Adipose tissue (tissue), 3 donors: ENCODE measurements around the gene IQCE. TPM values are rescaled to one million over a fixed set of nuclear protein-coding genes. Genes with fewer than 3 reads are reported as not detected.
A peak's percentile ranks its signal among the peaks of the same experiment; 100 is the strongest.
"Not testable (repeated sequence)": the region's sequence is repeated elsewhere in the genome, so short reads cannot be mapped to it uniquely, and the experiment has no call there.

Experiments
- H3K27ac ChIP-seq: one replicate; pipeline ENCODE4 v1.5.1; 2013; ENCODE audit warnings: low read depth, low read length
- WGBS, 3 donors: extraction: QIAGEN DNeasy Blood & Tissue Kit; methylation state at CpG; one replicate each; pipeline ENCODE4 v1.1.7; 2013; 5-methylcytosine and 5-hydroxymethylcytosine counted together
- polyA plus RNA-seq, 3 donors: library from polyadenylated mRNA; stranded (reverse); fragments of 200-250 nt; gene quantifications; one replicate each; pipeline ENCODE4 v1.2.3, GENCODE V29; 2013
- donor health status: healthy with polysubstance abuse.
- donor health status: Bipolar disorder and iron deficiency.
- donor health status: healthy.

Gene IQCE
- polyA plus RNA-seq, 3 donors: 4.3 to 8.7 (median 5.4) TPM

DNA sequence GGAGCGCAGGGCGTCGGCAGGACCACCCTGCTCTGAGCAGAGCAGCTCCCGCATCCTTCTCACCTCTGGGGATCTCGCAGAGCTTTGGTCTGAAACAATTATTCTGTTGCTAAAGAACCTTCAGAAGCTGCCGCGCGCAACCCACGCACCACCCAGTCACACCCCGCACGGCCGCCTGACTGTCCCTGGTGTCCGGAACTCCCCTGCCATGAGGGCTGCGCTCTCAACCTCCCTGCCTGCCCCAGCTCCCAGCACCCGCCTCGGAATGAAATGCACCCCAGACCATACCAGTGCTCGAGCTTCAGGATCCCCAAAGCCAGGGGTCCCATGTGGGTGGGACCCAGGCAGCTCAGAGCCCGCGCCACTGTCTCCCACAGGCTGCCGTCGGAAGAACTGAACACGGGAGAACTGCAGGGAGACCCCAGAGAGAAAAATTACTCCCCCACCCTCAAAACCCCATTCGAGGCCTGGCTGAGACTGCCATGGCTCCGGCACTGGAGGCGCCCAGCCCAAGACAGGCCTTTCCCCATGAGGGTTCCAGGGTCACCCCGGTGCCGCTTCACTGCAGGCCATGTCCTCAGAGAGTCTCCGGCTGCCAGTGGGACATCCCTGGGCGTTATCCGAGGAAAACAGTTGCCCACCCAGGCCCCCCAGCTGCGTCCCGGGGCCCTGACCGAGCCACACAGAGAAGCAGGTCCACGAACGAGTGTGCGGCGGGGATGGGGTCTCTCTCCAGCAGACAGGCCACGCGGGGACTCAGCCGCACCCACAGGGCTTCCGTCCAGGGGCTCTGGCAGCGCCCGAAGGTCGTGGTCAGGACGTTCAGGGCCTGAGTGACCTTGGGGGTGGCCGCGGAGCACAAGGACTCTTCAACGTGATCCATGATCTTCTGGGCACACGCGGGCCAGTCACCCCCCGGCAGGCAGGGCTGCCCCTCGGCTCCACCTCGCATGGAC lies 15.6 kb upstream of the IQCE start:
- no peak overlapping the region for H3K27ac ChIP-seq
- 91 to 93% (median 92%) methylated on average over 51 to 53 of the region's 53 CpGs for whole genome bisulfite sequencing, 3 donors

DNA sequence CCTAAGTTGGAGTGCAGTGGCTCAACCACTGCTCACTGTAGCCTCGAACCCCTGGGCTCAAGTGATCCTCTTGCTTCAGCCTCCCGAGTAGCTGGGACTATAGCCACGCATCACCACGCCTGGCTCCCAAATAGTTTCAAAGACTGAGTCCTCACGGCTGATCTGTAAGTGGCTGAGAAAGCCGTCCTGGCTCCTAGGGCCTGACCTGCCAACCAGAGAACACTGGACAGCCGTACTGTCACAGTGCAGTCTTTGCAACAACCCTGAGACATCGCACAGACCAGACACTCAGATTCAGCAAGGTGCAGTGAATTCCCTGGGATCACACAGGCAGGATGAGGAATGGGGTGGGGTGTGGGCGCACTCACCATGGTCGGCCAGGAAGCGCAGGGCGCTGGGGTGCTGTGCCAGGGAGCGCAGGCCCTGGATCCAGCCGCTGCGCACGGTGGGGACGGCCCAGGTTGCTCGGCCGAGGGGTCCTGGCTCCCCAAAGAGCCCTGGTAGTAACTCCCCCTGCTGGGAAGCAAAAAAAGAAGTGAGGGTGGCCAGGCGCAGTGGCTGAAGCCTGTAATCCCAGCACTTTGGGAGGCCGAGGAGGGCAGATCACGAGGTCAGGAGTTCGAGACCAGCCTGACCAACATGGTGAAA lies 14.1 kb upstream of the IQCE start:
- no peak overlapping the region for H3K27ac ChIP-seq
- 89 to 93% (median 92%) methylated on average over 23 of the region's 23 CpGs for WGBS, 3 donors

DNA sequence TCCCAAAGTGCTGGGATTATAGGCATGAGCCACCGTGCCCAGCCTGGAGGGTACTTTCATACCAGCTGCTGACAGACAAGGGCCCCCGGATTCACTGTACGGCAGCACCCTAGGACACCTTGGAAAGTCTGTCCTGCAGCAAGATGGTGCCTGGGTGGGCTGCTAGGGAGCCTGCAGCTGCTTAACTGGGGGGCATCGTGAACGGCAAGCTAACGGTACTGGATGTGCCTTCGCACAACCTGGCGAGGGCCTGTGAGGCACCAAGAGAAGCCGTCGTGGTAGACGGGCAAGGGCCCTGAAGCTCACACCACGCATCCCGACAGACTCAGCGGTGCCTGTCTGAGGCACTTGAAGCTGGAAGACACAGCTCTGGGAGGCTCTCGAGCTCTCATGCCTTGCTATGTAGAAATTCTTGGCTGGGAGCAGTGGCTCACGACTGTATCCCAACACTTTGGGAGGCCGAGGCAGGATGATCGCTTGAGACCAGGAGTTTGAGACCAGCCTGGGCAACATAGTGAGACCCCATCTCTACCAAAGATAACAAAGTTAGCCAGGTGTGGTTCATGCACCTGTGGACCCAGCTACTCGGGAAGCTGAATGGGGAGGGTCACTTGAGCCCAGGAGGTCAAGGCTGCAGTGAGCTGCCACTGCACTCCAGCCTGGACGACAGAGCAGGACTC lies 12.9 kb upstream of the IQCE start:
- H3K27ac ChIP-seq: no peak overlapping the region

DNA sequence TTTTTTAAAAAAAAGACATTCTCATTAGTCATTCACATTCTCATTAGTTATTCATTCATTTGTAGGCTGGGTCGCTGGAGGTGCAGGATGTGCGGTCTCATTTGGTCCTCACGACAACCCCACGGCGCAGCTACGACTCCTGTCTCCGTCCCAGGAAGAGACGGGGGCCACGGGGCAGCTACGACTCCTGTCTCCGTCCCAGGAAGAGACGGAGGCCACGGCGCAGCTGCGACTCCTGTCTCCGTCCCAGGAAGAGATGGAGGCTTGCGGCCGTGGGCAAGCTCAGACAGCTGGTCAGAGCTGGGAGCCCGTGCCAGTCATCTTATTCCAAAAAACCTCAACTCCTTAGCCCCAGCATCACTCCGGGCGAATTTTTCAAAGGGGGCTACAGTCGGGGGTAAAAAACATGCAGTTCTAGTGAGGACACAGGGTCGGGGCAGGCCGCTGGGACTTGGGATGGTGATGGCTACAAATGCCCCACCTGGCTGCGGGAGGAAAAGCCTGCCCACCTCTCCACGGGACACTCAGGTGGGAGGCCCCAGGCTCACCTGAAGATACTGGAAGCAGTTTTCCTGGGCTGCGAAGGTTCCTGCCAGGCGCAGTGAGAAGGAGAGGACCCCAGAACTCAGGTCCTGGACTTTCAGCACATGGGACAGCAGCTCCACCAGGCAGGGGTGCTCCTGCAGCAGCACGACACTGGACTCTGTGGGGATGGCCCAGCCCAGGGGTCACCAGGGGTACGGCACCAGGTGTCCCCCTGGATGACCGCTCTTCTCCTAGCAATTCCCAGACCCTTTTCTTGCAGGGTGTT lies 11.8 kb upstream of the IQCE start:
- no peak overlapping the region for H3K27ac ChIP-seq
- 90 to 97% (median 93%) methylated on average over 31 of the region's 31 CpGs for WGBS, 3 donors

More for the DNA sequence above, 12.9 kb upstream of the IQCE start:
- WGBS, 3 donors: 94 to 96% (median 95%) methylated on average over 20 of the region's 20 CpGs

DNA sequence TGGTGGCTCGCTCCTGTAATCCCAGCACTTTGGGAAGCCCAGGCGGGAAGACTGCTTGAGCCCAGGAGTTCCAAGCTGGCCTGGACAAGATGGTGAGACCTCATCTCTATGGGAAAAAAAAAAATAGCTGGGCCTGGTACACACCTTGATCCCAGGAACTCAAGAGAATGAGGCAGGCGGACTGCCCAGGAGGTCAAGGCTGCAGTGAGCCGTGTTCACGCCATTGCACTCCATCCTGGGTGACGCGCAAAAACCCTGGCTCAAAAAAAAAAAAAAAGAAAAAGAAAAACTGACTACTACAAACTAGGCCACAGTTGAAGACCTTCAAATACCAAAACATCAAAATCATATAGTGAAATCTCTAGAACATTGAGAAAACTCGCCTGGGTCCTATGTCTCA lies 7.4 kb upstream of the IQCE start:
- 91 to 96% (median 95%) methylated on average over 8 of the region's 8 CpGs for WGBS, 3 donors

DNA sequence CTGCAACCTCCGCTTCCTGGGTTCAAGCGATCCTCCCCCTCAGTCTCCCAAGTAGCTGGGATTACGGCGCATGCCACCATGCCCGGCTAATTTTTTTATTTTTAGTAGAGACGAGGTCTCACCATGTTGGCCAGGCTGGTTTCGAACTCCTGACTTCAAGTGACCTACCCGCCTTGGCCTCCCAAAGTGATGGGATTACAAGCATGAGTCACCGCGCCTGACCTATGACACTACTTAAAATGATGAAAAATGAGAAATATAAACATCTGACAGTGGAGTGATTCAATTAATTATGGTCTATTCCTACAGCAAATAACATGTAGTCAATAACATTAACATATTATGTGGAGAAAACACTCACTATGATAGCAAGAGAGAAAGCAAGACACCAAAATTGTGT lies 5.7 kb upstream of the IQCE start:
- H3K27ac ChIP-seq: no peak overlapping the region
- 95 to 97% (median 96%) methylated on average over 10 of the region's 10 CpGs for WGBS, 3 donors

More for the DNA sequence above, 7.4 kb upstream of the IQCE start:
- H3K27ac ChIP-seq: no peak overlapping the region

DNA sequence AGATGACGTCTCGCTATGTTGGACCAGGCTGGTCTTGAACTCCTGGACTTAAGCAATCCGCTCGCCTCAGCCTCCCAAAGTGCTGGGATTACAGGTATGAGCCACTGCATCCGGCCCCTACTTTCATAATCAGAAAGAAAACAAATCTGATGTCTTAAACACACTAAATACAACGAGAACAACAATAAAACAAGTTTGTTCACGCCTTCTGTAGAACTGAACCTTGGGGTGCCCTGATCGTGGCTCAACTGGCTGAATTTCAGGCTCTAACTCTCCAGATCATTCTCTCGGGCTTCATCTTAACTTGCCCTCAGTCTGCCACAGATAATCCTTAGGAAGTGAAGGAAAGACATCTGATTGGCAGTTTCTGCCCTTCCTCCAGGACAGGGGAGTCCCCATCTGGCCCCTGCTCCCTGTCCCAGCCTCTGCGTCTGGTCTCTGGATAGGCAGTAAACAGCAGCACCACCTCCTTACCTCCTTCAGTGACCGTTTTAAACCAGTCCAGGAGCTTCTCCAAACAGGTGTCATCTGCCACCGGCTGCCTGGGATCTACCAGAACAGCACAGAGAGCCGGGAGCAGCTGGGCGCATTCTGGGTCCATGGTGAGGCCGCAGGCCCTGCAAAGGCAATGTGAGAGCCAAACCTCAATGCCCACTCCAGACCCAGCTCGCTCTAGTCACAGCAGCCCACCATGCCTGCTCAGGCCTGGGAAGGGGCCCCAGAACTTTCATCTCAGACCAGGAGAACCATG lies 4.8 kb upstream of the IQCE start:
- H3K27ac ChIP-seq: no peak overlapping the region
- 75 to 80% (median 77%) methylated on average over 16 of the region's 16 CpGs for WGBS, 3 donors

DNA sequence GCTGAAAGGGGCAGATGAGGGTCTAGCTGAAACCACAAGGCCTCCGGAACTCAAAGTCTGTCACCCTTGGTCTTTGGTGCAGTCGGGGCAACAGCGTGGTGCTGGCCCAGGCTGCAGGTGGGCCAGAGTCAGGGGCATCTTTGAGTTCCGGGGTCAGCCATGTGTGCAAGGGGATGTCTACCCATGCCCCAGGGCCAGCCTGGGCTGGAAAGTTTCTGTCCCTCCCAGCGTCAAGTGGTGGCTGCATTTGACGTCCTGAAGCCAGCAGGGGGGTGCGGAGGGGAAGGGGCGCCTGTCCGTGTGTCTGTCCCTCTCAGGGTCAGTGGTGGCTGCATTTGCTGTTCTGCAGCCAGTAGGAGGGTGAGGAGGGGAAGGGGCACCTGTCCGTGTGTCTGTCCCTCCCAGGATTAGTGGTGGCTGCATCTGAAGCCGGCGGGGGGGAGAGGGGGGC lies 4.1 kb upstream of the IQCE start:
- no peak overlapping the region for H3K27ac ChIP-seq
- WGBS, 3 donors: 1 to 6% (median 6%) methylated on average over 10 to 12 of the region's 12 CpGs

DNA sequence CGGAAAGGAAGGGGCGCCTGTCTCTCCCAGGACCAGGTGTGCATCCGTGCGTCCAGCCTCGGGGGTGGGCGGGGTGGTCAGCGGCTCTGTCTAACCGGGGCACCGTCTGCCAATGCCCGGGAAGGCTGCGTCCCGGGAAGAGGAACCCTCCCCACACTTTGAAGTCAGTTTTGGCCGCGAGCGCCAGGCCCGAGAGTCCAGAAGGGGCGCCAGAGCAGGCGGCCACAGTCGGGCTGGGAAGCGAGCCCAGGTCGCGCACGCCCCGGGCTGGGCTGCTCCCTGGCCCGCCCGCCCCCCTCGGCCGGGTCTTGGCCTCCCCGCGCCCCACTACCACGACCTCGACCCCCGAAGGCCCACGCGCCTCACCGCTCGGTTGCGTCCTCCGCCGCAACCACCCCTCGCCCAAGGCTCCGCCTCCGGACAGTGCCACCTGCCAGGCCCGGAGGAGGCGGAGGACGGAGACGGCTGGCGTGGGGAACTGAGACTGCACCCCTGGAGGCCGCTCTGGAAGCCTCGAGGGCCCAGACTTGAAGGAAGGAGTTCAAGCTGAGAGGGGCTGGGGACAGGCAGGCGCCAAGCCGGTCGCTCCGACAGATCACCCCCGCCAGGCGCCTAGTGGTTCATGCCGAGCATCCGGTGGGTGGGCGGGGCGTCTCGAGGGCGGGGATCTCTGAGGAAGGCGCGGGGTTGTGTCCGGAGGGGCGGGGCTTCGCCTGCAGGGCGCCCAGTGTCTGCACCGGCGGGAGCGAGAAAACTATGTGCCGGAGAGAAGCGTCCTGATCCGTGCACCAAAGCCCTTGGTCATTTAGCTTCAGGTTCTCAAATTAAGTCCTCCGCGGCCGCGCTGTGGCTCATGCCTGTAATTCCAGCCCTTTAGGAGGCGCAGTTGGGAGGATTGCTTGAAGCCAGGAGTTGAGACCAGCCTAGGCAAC lies 3.4 kb upstream of the IQCE start, which contains the start of gene BRAT1:
Gene BRAT1, minus strand, starts transcription at position 404 of the 932 bp plus-strand sequence. CDS start 1,093 bp downstream, outside the sequence.
- peak within 1 kb of the TSS; percentile 85 for H3K27ac ChIP-seq
- 0 to 1% (median 0%) methylated on average over 58 to 79 of the region's 79 CpGs for WGBS, 3 donors

DNA sequence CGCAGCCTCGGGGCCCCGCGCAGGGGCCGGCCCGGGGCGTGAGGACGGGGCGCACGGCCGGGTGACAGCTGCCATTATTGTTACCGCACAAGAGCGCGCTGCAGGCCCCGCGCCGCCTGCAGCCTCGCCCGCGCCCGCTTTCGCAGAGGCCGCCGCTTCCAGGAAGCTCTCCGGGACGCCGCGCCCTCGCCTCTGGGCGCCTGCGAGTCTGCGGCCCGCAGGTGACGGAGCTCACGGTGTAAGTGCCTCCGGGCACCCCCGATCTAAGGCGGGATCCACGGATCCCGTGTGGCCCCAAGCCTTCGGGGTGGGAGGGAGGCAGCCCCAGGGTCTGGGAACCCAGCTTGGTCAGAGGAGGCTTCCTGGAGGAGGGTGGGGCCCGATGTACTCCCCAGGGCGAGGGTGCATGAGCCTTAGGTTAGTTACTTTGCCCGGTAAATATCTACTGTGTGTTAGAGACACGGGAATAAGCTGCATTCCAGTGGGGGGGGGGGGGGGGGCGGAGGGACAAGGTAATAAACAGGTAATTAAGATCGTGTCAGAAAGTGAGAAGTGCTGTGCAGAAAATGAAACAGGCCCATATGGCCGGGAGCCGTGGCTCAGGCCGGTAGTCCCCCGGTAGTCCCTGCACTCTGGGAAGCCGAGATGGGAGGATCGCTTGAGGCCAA lies 638 bp downstream of the IQCE start:
- WGBS, 3 donors: 9 to 10% (median 9%) methylated on average over 51 to 53 of the region's 53 CpGs
- no peak overlapping the region for H3K27ac ChIP-seq

DNA sequence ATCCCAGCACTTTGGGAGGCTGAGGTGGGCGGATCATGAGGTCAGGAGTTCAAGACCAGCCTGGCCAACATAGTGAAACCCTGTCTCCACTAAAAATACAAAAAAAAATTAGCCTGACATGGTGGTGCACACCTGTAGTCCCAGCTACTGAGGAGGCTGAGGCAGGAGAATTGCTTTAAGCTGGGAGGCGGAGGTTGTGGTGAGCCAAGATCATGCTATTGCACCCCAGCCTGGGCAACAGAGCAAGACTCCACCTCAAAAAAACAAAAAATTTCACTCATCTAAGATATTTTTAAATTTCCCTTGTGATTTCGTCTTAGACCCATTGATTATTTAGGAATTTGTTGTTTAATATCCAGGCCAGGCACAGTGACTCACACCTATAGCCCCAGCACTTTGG lies 5.2 kb downstream of the IQCE start:
- not testable (repeated sequence) for H3K27ac ChIP-seq
- 91 to 95% (median 94%) methylated on average over 3 of the region's 3 CpGs for WGBS, 3 donors

DNA sequence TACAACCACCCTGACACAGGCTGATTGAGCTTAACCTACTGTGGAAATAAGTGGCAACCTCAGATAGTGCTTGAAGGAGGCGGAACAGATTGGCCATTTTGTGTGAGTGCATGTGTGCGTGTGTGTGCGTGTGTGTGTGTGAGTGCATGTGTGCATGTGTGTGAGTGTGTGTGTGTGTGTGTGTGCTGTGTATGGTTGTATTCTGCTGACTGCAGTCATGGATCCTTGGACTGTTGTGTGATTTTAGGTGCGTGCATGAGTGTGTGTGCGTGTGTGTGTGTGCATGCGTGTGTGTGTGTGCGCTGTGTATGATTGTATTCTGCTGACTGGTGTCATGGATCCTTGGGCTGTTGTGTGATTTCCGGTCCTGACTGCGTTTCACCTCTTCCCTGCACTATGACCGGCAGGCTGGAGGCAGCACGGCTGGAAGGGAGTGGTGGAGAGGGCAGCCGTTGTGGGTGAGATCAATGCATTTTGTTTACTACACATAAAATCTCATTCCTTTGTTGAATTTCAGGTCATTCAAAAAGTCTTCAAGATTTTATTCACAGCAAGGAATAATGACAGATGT lies 6.3 kb downstream of the IQCE start:
- WGBS, 3 donors: 78 to 89% (median 85%) methylated on average over 12 of the region's 12 CpGs
- H3K27ac ChIP-seq: no peak overlapping the region

DNA sequence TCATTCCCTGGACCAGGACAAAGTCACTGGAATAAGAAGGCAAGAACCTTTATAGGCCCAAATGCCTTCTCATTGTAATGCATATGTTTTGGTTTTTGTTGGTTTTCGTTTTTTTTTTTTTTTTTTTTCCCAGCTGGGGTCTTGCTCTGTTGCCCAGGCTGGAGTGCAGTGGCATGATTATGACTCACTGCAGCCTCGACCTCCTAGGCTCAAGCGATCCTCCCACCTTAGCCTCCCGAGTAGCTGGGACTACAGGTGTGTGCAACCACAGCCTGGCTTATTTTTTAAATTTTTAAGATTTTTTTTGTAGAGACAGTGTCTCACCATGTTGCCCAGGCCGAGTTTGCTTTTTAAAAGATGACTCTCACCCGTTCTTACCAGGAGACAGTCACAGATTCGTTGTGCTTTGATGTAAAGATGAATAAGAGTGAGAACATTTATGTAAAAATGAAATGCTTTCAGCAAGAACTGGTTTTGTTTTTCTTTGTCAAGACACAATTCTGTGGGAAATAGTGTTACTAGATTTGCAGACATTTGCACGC lies 7.6 kb downstream of the IQCE start:
- WGBS, 3 donors: 81 to 86% (median 83%) methylated on average over 8 of the region's 8 CpGs
- no peak overlapping the region for H3K27ac ChIP-seq

DNA sequence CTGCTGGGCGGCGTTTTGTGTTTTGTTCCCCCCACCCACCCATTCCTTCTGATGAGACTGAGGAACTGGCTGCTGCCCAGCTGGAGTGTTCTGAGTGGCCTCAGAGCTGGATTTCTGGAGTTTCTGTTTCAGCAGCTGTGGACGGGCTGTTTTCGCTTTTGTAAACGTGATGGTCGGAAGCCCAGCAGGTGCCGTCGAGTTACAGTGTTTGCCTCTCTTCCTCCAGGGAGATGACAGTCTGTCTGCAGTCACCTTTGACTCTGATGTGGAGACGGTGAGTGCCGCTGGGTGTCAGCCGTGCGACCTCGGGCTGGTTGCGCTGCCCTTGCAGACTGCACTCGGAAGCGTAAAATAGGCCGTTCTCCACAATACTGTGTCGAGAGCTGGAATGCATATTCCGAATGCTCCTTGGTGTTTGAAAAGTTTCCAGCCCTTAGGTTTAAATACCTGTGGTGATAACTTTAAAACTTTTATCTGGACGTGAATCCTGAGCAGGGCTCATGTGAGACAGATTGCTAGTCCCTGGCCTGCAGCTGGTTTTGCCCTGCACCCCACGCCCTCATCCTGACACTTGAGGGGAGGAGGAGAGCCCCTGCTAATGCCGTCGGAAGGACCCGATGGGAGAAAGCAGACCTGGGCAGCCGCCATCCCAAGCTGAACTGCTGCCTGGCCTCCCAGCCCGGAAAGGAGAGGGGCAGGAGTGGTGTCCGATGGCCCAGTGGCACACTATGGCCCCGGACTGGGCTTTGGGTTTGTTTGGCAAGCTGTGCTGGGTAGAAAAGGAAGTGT lies 8.3 kb downstream of the IQCE start:
- H3K27ac ChIP-seq: no peak overlapping the region
- 68 to 82% (median 73%) methylated on average over 28 of the region's 28 CpGs for WGBS, 3 donors
